ENCODE results near the gene SPATA9. TPM values are rescaled to one million over a fixed set of nuclear protein-coding genes. Genes with fewer than 3 reads are reported as not detected.

SPATA9 gene
- total RNA-seq, 1 donor, result 1.3 TPM

GRCh38 chr5:95728494-95729114 is 45.8 kb upstream of the SPATA9 start:
- no peak for DNase-seq (ENCODE audit: low read depth)
- TF ChIP-seq CTCF (IDR thresholded peaks at IDR 0.05; ENCODE audit: insufficient read depth, low read depth, low read length), result no peak

GRCh38 chr5:95727764-95728191 is 45.0 kb upstream of the SPATA9 start:
- DNase-seq (ENCODE audit: low read depth), result no peak
- no peak for TF ChIP-seq CTCF (IDR thresholded peaks at IDR 0.05; ENCODE audit: insufficient read depth, low read depth, low read length)
- no peak overlapping the region for H3K4me3 ChIP-seq (ENCODE audit: low read depth, low read length)

More at GRCh38 chr5:95728494-95729114, 45.8 kb upstream of the SPATA9 start:
- no peak overlapping the region for H3K4me3 ChIP-seq (ENCODE audit: low read depth, low read length)

- peak overlapping the region; percentile 6 for H3K4me3 ChIP-seq (ENCODE audit: low read depth, low read length)
- no peak for TF ChIP-seq CTCF (IDR thresholded peaks at IDR 0.05; ENCODE audit: insufficient read depth, low read depth, low read length)
- no peak for DNase-seq (ENCODE audit: low read depth)
These were observed 44.3 kb upstream of the SPATA9 start for GRCh38 chr5:95726811-95727763.

- DNase-seq (ENCODE audit: low read depth), result peak; percentile 76
- H3K4me3 ChIP-seq (ENCODE audit: low read depth, low read length), result peak overlapping the region; percentile 6
- TF ChIP-seq CTCF (IDR thresholded peaks at IDR 0.05; ENCODE audit: insufficient read depth, low read depth, low read length), result no peak
These were observed 43.4 kb upstream of the SPATA9 start for GRCh38 chr5:95725937-95726810.

GRCh38 chr5:95725071-95725820 is 42.5 kb upstream of the SPATA9 start:
- no peak for TF ChIP-seq CTCF (IDR thresholded peaks at IDR 0.05; ENCODE audit: insufficient read depth, low read depth, low read length)
- no peak overlapping the region for H3K4me3 ChIP-seq (ENCODE audit: low read depth, low read length)
- peak; percentile 64 for DNase-seq (ENCODE audit: low read depth)

All from fibroblast of villous mesenchyme (primary cell).